Forelimb muscle (tissue), 1 donor: Measurements from ENCODE around the gene CAPN12. TPM values are rescaled to one million over a fixed set of nuclear protein-coding genes. Genes with fewer than 3 reads are reported as not detected.
"Not testable (repeated sequence)": the region's sequence is repeated elsewhere in the genome, so short reads cannot be mapped to it uniquely, and the experiment has no call there.

Experiments used
- DNase-seq: peaks from one replicate; pipeline ENCODE4 v3.0.0-alpha.2; 2013; ENCODE audit warnings: low read depth
- polyA plus RNA-seq: library from polyadenylated mRNA; unstranded; fragments of 120-200 nt; gene quantifications from one replicate; pipeline ENCODE4 v1.2.1, GENCODE V29; 2013; ENCODE audit not compliant: insufficient read length

The CAPN12 gene
- 0.92 TPM for polyA plus RNA-seq

GRCh38 chr19:38744298-38744681 lies at the start of gene CAPN12:
Gene CAPN12 (minus strand): TSS chr19:38744474. CDS start chr19:38744165, 309 bp downstream.
- no peak for DNase-seq

- no peak for DNase-seq
Observed at GRCh38 chr19:38793671-38794070, 49.4 kb upstream of the CAPN12 start.

GRCh38 chr19:38793177-38793576 lies 48.9 kb upstream of the CAPN12 start:
- DNase-seq = no peak

GRCh38 chr19:38792250-38793111 lies 48.2 kb upstream of the CAPN12 start:
- DNase-seq = no peak

GRCh38 chr19:38791451-38792064 lies 47.3 kb upstream of the CAPN12 start:
- not testable (repeated sequence) for DNase-seq

- DNase-seq = not testable (repeated sequence)
Observed at GRCh38 chr19:38790507-38791403, 46.5 kb upstream of the CAPN12 start.

GRCh38 chr19:38788478-38789243 lies 44.4 kb upstream of the CAPN12 start, which contains the start of gene LGALS7B:
Gene LGALS7B (plus strand): TSS chr19:38789200. CDS start chr19:38789227, 27 bp downstream.
- DNase-seq = no peak

GRCh38 chr19:38786572-38787265 lies 42.4 kb upstream of the CAPN12 start:
- DNase-seq = no peak

GRCh38 chr19:38786061-38786460 lies 41.8 kb upstream of the CAPN12 start:
- not testable (repeated sequence) for DNase-seq

- no peak for DNase-seq
Observed at GRCh38 chr19:38785187-38785699, 41.0 kb upstream of the CAPN12 start.

- DNase-seq = no peak
Observed at GRCh38 chr19:38784224-38784623, 40.0 kb upstream of the CAPN12 start.

GRCh38 chr19:38782212-38782611 lies 37.9 kb upstream of the CAPN12 start:
- not testable (repeated sequence) for DNase-seq

GRCh38 chr19:38781058-38781457 lies 36.8 kb upstream of the CAPN12 start:
- DNase-seq = no peak

- DNase-seq = no peak
Observed at GRCh38 chr19:38780443-38780842, 36.2 kb upstream of the CAPN12 start.

GRCh38 chr19:38778733-38779132 lies 34.5 kb upstream of the CAPN12 start:
- no peak for DNase-seq

- DNase-seq = no peak
Observed at GRCh38 chr19:38774181-38774950, 30.1 kb upstream of the CAPN12 start.

- DNase-seq = no peak
Observed at GRCh38 chr19:38773469-38774177, 29.3 kb upstream of the CAPN12 start, which contains the start of gene LGALS7. Gene LGALS7 (minus strand): TSS chr19:38773517. CDS start chr19:38773492, 25 bp downstream.

GRCh38 chr19:38771569-38771968 lies 27.3 kb upstream of the CAPN12 start:
- DNase-seq = not testable (repeated sequence)

GRCh38 chr19:38770949-38771275 lies 26.6 kb upstream of the CAPN12 start:
- DNase-seq = not testable (repeated sequence)
